ENCODE data around the gene ARHGAP10. TPM values are rescaled to one million over a fixed set of nuclear protein-coding genes. Genes with fewer than 3 reads are reported as not detected.
"Not testable (repeated sequence)": the region's sequence is repeated elsewhere in the genome, so short reads cannot be mapped to it uniquely, and the experiment has no call there.

Gene ARHGAP10
- total RNA-seq, 1 donor from 2014 or later = 30.5 TPM

- Mint-ChIP-seq H3K36me3 (peaks cover 29% of the 10 kb centered on the region), H3K27me3 (ENCODE audit: low read depth) (no peaks in the 10 kb centered on the region), H3K27ac (no peak overlapping the region), H3K9me3 (peaks cover 14% of the 10 kb centered on the region), H3K4me1 (no peaks in the 10 kb centered on the region), H3K4me3 (no peak overlapping the region)
- DNase-seq (ENCODE audit: low spot score in 2 of 2, unreplicated experiment in 2 of 2) = no peak
- no peak for TF ChIP-seq CTCF (IDR thresholded peaks at IDR 0.05; ENCODE audit: unreplicated experiment)
Measured at GRCh38 chr4:147901388-147901787, 169.5 kb downstream of the ARHGAP10 start.

- peaks cover 33% of the 10 kb centered on the region for H3K36me3 Mint-ChIP-seq
- H3K27me3 Mint-ChIP-seq (ENCODE audit: low read depth) = no peaks in the 10 kb centered on the region
- peaks cover 14% of the 10 kb centered on the region for H3K9me3 Mint-ChIP-seq
- no peak overlapping the region for H3K27ac Mint-ChIP-seq
- DNase-seq (ENCODE audit: low spot score in 2 of 2, unreplicated experiment in 2 of 2) = no peak
- no peak for TF ChIP-seq CTCF (IDR thresholded peaks at IDR 0.05; ENCODE audit: unreplicated experiment)
- H3K4me3 Mint-ChIP-seq = no peak overlapping the region
- no peaks in the 10 kb centered on the region for H3K4me1 Mint-ChIP-seq
Measured at GRCh38 chr4:147901916-147902315, 170.0 kb downstream of the ARHGAP10 start.

GRCh38 chr4:147909225-147909624 lies 177.3 kb downstream of the ARHGAP10 start:
- H3K9me3 Mint-ChIP-seq = peaks cover 9% of the 10 kb centered on the region
- no peak overlapping the region for H3K27ac Mint-ChIP-seq
- H3K27me3 Mint-ChIP-seq (ENCODE audit: low read depth) = no peaks in the 10 kb centered on the region
- TF ChIP-seq CTCF (IDR thresholded peaks at IDR 0.05; ENCODE audit: unreplicated experiment) = no peak
- H3K4me1 Mint-ChIP-seq = peaks cover 8% of the 10 kb centered on the region
- H3K4me3 Mint-ChIP-seq = no peak overlapping the region
- H3K36me3 Mint-ChIP-seq = peaks cover 29% of the 10 kb centered on the region
- no peak for DNase-seq (ENCODE audit: low spot score in 2 of 2, unreplicated experiment in 2 of 2)

- Mint-ChIP-seq H3K36me3 (peaks cover 30% of the 10 kb centered on the region), H3K9me3 (peaks cover 9% of the 10 kb centered on the region), H3K4me1 (peaks cover 8% of the 10 kb centered on the region), H3K27ac (no peak overlapping the region), H3K4me3 (no peak overlapping the region), H3K27me3 (ENCODE audit: low read depth) (no peaks in the 10 kb centered on the region)
- no peak for DNase-seq (ENCODE audit: low spot score in 2 of 2, unreplicated experiment in 2 of 2)
- TF ChIP-seq CTCF (IDR thresholded peaks at IDR 0.05; ENCODE audit: unreplicated experiment) = no peak
Measured at GRCh38 chr4:147910315-147910714, 178.4 kb downstream of the ARHGAP10 start.

- not testable (repeated sequence) for H3K27me3 Mint-ChIP-seq (ENCODE audit: low read depth); DNase-seq (ENCODE audit: low spot score in 2 of 2, unreplicated experiment in 2 of 2); H3K27ac Mint-ChIP-seq; H3K4me3 Mint-ChIP-seq; H3K4me1 Mint-ChIP-seq; H3K9me3 Mint-ChIP-seq
- peaks cover 20% of the 10 kb centered on the region for H3K36me3 Mint-ChIP-seq
Measured at GRCh38 chr4:147912106-147912505, 180.2 kb downstream of the ARHGAP10 start.

GRCh38 chr4:147913137-147913536 lies 181.2 kb downstream of the ARHGAP10 start:
- DNase-seq (ENCODE audit: low spot score in 2 of 2, unreplicated experiment in 2 of 2) = no peak
- H3K27ac Mint-ChIP-seq = no peak overlapping the region
- H3K9me3 Mint-ChIP-seq = no peaks in the 10 kb centered on the region
- H3K36me3 Mint-ChIP-seq = peaks cover 16% of the 10 kb centered on the region
- no peaks in the 10 kb centered on the region for H3K27me3 Mint-ChIP-seq (ENCODE audit: low read depth)
- H3K4me1 Mint-ChIP-seq = peaks cover 6% of the 10 kb centered on the region
- TF ChIP-seq CTCF (IDR thresholded peaks at IDR 0.05; ENCODE audit: unreplicated experiment) = no peak
- no peak overlapping the region for H3K4me3 Mint-ChIP-seq
